ENCODE results near the gene BCS1L.

- TF ChIP-seq POLR2A (IDR thresholded peaks at IDR 0.05; ENCODE audit: control extremely low read depth in 1 of 2, low read depth in 2 of 2, low read length in 2 of 2) (no peak), RBBP5 (IDR thresholded peaks at IDR 0.05; ENCODE audit: borderline replicate concordance, low read depth, low read length) (no peak), CBX8 (IDR thresholded peaks at IDR 0.05; ENCODE audit: borderline replicate concordance, low read depth, low read length) (no peak), BCL11A (IDR thresholded peaks at IDR 0.05; ENCODE audit: low read depth in 2 of 2, low read length in 2 of 2) (no peak), POLR2AphosphoS5 (IDR thresholded peaks at IDR 0.05; ENCODE audit: low read depth, low read length) (no peak), ZNF274 (IDR thresholded peaks at IDR 0.05; ENCODE audit: borderline replicate concordance, extremely low read depth, low read length) (no peak), RAD21 (IDR thresholded peaks at IDR 0.05 in 1 of 2, conservative IDR thresholded peaks at IDR 0.05 in 1 of 2; ENCODE audit: low read depth in 2 of 2, low read length in 2 of 2) (no peak), EP300 (IDR thresholded peaks at IDR 0.05; ENCODE audit: borderline replicate concordance in 1 of 2, low read depth in 2 of 2, low read length in 2 of 2) (no peak), CBX5 (IDR thresholded peaks at IDR 0.05; ENCODE audit: low read depth, low read length) (no peak)
- TF ChIP-seq, protein P1, sequence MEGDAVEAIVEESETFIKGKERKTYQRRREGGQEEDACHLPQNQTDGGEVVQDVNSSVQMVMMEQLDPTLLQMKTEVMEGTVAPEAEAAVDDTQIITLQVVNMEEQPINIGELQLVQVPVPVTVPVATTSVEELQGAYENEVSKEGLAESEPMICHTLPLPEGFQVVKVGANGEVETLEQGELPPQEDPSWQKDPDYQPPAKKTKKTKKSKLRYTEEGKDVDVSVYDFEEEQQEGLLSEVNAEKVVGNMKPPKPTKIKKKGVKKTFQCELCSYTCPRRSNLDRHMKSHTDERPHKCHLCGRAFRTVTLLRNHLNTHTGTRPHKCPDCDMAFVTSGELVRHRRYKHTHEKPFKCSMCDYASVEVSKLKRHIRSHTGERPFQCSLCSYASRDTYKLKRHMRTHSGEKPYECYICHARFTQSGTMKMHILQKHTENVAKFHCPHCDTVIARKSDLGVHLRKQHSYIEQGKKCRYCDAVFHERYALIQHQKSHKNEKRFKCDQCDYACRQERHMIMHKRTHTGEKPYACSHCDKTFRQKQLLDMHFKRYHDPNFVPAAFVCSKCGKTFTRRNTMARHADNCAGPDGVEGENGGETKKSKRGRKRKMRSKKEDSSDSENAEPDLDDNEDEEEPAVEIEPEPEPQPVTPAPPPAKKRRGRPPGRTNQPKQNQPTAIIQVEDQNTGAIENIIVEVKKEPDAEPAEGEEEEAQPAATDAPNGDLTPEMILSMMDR (IDR thresholded peaks at IDR 0.05; ENCODE audit: control extremely low read depth in 1 of 3, insufficient read depth in 1 of 3, low read depth in 1 of 3, low read length in 3 of 3) = no peak
Observed at GRCh38 chr2:218709908-218710307, 50.4 kb downstream of the BCS1L start.
